Activated CD4-positive, CD25-positive, alpha-beta regulatory T cell treated with anti-CD3 and anti-CD28 coated beads, Interleukin-2, amount 50 U/mL, for 24 hours (primary cell): Measurements from ENCODE around the gene WDR48.

Experiments
- ATAC-seq, 2 donors: fragments of 150-1000 bp; cut with Tn5 transposase; one replicate each; pipeline ENCODE4 v1.10.0; 2021; ENCODE audit warnings: mild to moderate bottlenecking in 1 of 2, moderate library complexity in 1 of 2

Gene WDR48

GRCh38 chr3:39103324-39103693 is 51.5 kb downstream of the WDR48 start:
- ATAC-seq = no peak

- ATAC-seq = no peak
Measured at GRCh38 chr3:39103791-39104552, 52.2 kb downstream of the WDR48 start.

- ATAC-seq = peak in 1 of 2 donors; percentile 12
Measured at GRCh38 chr3:39104961-39105686, 53.3 kb downstream of the WDR48 start.

GRCh38 chr3:39105687-39106063 is 53.9 kb downstream of the WDR48 start:
- ATAC-seq = no peak

- no peak for ATAC-seq
Measured at GRCh38 chr3:39106281-39106811, 54.5 kb downstream of the WDR48 start.

- peak; percentile 5 to 6 for ATAC-seq
Measured at GRCh38 chr3:39106851-39107387, 55.1 kb downstream of the WDR48 start.

GRCh38 chr3:39107388-39108199 is 55.8 kb downstream of the WDR48 start, which contains the start of the genes GORASP1 and TTC21A:
GORASP1 (minus strand) TSS chr3:39107627; CDS start chr3:39107541, 86 bp downstream.
TTC21A (plus strand) TSS chr3:39107680; CDS start chr3:39107838, 158 bp downstream.
- ATAC-seq = peak; percentile 62 to 70

GRCh38 chr3:39108200-39108710 is 56.4 kb downstream of the WDR48 start:
- ATAC-seq = peak; percentile 19 to 25

GRCh38 chr3:39109086-39109485 is 57.3 kb downstream of the WDR48 start:
- ATAC-seq = no peak

GRCh38 chr3:39110041-39110639 is 58.3 kb downstream of the WDR48 start:
- ATAC-seq = no peak

- no peak for ATAC-seq
Measured at GRCh38 chr3:39112113-39112512, 60.3 kb downstream of the WDR48 start.

GRCh38 chr3:39112535-39112934 is 60.7 kb downstream of the WDR48 start:
- ATAC-seq = no peak

- no peak for ATAC-seq
Measured at GRCh38 chr3:39113291-39113690, 61.5 kb downstream of the WDR48 start.

- no peak for ATAC-seq
Measured at GRCh38 chr3:39114456-39114855, 62.6 kb downstream of the WDR48 start.

- ATAC-seq = no peak
Measured at GRCh38 chr3:39115870-39116269, 64.1 kb downstream of the WDR48 start.

GRCh38 chr3:39118079-39118478 is 66.3 kb downstream of the WDR48 start:
- ATAC-seq = no peak

GRCh38 chr3:39118931-39119660 is 67.3 kb downstream of the WDR48 start:
- no peak for ATAC-seq

- ATAC-seq = no peak
Measured at GRCh38 chr3:39121621-39122020, 69.8 kb downstream of the WDR48 start.

GRCh38 chr3:39122813-39123212 is 71.0 kb downstream of the WDR48 start:
- ATAC-seq = no peak

- no peak for ATAC-seq
Measured at GRCh38 chr3:39124876-39125840, 73.3 kb downstream of the WDR48 start.
